Keratinocyte (primary cell): Measurements from ENCODE around the gene GRAMD2A.

ENCODE experiments used
- CTCF ChIP-seq, 3 experiments: IDR thresholded peaks in 1 of 3; conservative IDR thresholded peaks in 1 of 3; optimal IDR thresholded peaks in 1 of 3; 2 replicates in 2 of 3; 3 replicates in 1 of 3; pipeline versions ENCODE3 to v1.5.1; 2011; ENCODE audit warnings: low read length in 3 of 3, mild to moderate bottlenecking in 3 of 3, moderate library complexity in 2 of 3, control low read depth in 1 of 3, inconsistent platforms in 1 of 3; ENCODE audit not compliant: insufficient read depth in 2 of 3; ENCODE audit errors: extremely low read depth in 1 of 3
- EZH2 ChIP-seq: IDR thresholded peaks from one replicate; pipeline ENCODE4 v1.6.1; 2012; ENCODE audit warnings: inconsistent platforms, mild to moderate bottlenecking, low read length, moderate library complexity

DNA sequence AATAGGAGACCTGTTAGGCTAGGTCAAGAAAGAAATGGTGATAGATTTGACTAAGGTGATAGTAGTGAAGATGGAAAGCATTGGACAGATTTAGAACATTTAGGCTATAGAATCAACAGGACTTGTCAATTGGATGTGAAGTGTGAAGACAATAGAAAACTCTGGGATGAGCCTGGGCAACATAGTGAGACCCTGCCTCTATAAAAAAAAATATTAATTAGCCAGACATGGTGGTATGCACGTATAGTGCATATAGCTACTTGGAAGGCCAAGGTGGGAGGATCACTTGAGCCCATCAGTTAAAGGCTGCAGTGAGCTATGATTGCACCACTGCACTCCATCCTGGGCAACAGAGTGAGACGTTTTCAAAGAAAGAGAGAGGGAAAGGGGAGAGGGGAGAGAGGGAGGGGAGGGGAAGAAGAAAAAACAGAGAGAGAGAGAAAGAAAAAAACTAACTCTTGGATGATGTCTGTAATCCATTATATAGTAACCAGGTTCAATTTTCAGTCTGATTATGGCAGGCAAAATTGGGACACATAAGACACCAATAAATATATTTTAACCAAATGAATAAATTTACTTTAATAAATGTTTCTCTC is 69.8 kb downstream of the GRAMD2A start:
- TF ChIP-seq CTCF (optimal IDR thresholded peaks at IDR 0.05 in 1 of 3, IDR thresholded peaks at IDR 0.05 in 1 of 3, conservative IDR thresholded peaks at IDR 0.05 in 1 of 3; ENCODE audit: extremely low read depth in 1 of 3, insufficient read depth in 2 of 3, low read length in 3 of 3), result no peak
- no peak for TF ChIP-seq EZH2
